Choroid plexus epithelial cell (primary cell): ENCODE data around the gene MED15.

Source experiments
- DNase-seq: peaks from one replicate; pipeline ENCODE4 v3.0.0-alpha.2; 2010; ENCODE audit warnings: low read depth
- H3K4me3 ChIP-seq: 2 replicates; pipeline ENCODE4 v1.5.1; 2011; ENCODE audit warnings: low read depth, mild to moderate bottlenecking, control low read depth, low read length, moderate library complexity
- TF ChIP-seq, protein P1 (sequence below): conservative IDR thresholded peaks from 2 replicates; pipeline ENCODE4 v1.5.1; 2011; ENCODE audit warnings: low read depth, mild to moderate bottlenecking, control low read depth, inconsistent platforms, low read length, moderate library complexity

Gene MED15

DNA sequence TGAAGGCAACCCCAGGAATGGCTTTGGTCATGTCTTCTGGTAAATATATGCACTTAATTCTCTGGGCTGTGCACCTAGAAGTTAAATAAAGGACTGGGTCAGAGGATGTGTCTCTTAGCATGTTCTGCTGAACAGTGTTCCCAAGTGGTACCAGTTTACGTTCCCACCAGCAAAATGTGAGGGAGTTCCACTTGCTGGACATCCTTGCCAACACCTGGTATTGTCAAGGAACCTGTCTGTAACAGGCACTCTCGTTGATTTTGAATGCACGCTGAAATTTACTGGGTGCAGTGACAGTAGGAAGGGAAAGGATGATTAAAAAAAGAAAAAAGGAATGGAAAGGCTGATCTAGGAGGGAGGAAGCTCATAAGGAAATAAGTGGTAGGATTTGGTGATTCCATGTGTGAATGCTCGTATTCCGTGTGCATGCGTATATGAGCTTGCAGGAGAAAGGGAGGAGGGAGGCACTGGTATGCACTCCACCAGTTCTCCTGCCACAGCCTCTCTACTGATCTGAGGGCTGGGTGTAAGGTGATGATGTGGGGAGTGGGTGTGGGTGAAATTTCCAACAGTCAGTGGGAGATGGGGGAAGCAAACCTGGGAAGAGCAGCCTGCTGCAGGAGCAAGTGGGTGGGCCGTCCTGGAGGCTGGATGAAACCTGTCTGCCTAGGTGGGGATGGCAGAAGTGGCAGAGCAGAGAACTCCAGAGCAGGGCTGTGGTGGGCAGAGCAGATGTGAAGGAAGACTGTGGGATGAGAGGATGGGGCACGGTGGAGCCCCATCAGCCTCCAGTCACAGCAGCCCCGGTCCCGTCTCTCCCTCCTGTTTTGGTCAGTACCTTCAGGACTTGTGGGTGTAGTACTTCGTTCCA, 15.0 kb downstream of the MED15 start:
- no peak overlapping the region for H3K4me3 ChIP-seq
- TF ChIP-seq, protein P1, sequence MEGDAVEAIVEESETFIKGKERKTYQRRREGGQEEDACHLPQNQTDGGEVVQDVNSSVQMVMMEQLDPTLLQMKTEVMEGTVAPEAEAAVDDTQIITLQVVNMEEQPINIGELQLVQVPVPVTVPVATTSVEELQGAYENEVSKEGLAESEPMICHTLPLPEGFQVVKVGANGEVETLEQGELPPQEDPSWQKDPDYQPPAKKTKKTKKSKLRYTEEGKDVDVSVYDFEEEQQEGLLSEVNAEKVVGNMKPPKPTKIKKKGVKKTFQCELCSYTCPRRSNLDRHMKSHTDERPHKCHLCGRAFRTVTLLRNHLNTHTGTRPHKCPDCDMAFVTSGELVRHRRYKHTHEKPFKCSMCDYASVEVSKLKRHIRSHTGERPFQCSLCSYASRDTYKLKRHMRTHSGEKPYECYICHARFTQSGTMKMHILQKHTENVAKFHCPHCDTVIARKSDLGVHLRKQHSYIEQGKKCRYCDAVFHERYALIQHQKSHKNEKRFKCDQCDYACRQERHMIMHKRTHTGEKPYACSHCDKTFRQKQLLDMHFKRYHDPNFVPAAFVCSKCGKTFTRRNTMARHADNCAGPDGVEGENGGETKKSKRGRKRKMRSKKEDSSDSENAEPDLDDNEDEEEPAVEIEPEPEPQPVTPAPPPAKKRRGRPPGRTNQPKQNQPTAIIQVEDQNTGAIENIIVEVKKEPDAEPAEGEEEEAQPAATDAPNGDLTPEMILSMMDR, result no peak
- DNase-seq, result no peak

DNA sequence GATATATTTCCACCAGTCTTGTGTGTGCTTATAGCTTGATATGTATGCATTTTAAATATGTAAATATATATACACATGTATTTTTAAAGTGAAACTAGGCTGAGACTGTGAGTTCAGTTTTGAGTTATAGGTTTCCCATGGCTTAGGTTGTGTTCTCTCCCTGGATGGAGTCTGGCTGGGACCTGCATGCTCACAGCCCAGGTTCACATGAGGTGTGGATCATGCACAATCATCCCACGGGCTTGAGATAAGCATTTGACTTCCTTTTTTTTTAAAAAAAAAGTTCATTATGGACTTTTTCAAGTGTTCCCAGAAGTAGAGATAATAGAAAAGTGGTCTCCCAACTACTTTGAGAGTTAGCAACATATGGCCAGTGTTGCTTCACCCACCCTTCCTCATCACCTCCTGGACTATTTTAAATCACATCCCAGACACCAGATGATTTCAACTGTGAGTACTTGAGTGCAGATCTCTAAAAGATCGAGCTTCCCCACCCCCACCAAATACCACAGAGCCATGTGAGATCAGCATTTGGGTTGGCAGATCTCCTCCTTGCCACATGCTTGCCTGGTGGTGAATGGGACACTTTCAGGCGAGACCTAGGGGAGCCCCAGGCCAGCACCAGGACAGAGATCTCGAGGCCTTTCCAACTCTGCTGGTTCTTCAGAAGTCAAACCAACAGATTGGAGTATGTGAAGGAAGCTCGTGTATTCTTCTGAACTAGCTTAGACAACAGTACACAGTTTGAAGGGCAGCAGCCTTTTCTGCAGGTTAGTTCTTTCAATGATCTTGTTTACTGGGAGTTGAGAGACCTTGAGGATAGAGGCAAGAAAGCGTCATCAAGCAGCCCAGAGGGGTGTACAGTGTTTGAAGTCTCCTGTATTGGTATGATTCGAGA, 15.9 kb downstream of the MED15 start:
- H3K4me3 ChIP-seq, result no peak overlapping the region
- TF ChIP-seq, protein P1, result no peak
- DNase-seq, result peak; percentile 59

DNA sequence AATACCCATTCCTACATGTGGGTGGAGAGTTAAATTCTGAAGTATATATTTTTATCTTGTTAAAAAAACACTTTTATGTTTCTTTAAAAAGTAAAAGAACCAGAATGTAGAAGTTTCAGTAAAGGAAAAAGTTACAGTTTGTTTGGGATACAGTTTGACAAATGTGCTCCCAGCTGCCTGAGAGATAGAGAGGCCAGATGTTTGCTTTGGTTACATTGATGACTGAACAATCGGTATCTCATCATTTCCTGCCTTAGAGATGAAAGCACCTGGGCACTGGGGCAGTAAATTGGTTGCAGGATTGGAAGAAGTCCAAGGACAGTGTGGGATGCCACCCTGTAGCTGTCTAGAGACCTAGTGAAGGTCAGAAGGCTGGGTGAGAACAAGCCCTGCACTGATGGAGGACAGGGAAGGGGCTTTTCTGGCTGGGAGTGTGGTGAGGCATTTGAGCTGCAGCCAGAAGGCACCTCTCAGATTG, 16.6 kb downstream of the MED15 start:
- TF ChIP-seq, protein P1, result no peak
- DNase-seq, result no peak

DNA sequence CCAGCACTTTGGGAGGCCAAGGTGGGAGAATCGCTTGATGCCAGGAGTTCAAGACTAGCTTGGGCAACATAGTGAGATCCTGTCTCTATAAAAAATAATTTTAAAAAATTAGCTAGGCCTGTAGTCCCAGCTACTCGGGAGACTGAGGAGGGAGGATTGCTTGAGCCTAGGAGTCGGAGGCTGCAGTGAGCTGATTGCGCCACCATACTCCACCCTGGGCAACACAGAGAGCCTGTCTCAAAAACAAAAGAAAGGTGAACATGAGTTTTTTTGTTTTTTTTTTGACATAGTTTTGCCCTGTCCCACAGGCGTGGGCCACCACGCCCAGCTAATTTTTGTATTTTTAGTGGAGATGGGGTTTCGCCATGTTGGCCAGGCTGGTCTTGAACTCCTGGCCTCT, 17.6 kb downstream of the MED15 start:
- DNase-seq, result no peak
- no peak overlapping the region for H3K4me3 ChIP-seq
- TF ChIP-seq, protein P1, result no peak

More for the DNA sequence above, 16.6 kb downstream of the MED15 start:
- no peak overlapping the region for H3K4me3 ChIP-seq

DNA sequence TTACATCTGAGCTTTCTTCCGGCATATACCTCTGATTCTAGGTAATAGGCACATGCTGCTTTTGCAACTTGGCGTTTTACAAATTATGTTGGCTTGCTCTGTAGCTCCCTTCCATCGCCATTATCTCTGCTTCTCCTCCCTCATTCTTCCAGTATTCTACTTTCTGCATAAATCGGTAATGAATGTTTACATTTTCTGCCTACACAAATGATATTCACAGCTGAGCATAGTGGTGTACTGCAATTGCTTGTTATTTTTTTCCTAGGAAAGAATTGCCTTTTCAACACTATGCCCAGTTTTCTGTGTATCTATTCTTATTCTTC, 18.9 kb downstream of the MED15 start:
- H3K4me3 ChIP-seq, result no peak overlapping the region
- TF ChIP-seq, protein P1, result no peak
- DNase-seq, result no peak

DNA sequence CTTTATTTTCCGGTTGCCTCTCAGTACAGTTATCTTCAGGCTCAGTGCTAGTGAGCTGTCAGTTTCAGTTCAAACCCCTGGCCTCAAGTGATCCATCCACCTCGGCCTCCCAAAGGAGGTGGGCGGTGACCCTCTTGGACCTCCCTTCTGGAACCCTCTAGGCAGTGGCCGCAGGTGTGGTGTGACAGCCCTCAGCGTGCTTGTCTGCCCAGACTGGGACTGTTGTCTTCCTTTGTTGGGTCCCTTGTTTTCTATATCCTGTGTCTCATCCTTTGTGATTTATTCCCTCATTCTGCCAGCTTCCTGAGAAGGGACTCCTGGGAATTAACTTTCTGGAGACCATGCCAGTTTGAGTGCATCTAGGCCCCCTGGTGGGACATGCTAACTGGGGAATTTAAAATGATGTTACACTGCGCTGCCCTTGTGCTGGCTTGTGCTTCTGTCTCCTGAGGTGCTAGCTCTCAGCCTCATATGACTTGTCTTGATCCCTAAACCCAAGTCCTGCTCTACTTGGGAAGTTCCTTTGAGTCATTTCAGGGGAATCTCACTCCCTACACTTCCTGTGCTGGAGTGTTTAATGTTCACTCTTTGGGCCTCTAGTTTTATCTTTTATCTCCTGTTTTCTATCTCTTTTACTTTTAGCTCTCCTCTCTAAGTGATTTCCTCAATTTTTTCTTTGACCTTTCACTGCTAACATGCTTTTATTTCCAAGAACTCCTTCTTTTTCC, 19.4 kb downstream of the MED15 start:
- H3K4me3 ChIP-seq, result no peak overlapping the region
- DNase-seq, result peak; percentile 77
- TF ChIP-seq, protein P1, result peak; percentile 33
